ENCODE data around the gene B3GNT8. TPM values are rescaled to one million over a fixed set of nuclear protein-coding genes. Genes with fewer than 3 reads are reported as not detected.
"Not testable (repeated sequence)": the region's sequence is repeated elsewhere in the genome, so short reads cannot be mapped to it uniquely, and the experiment has no call there.

B3GNT8 gene
- total and polyA plus RNA-seq, 5 donors, result 2.0 to 3.6 (median 3.4) TPM

DNA sequence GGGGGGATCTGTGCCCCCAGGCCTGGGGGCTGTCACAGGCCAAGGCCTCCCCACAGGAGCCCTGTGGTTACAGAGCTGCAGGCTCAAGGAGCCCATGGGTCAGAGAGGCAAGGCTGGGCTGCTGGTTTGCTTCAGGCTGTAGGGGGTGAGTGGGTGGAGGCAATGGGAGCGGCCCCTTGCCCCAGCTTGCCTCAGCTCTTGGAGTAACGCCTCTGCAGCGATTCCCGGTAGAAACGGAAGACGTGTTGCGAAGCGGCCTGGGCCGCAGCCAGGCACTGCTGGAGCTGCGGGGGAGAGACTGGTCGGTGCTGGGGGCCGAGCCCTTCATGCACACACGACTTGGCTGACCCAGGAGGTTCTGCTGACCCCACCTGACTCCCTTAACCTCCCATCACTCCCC lies 40.7 kb downstream of the B3GNT8 start:
- WGBS, result 75% methylated on average over 13 of the region's 13 CpGs
- no peak for DNase-seq
- H3K9me3 ChIP-seq (ENCODE audit: control insufficient read depth, low read length), result no peaks in the 10 kb centered on the region
- H3K27me3 ChIP-seq (ENCODE audit: control insufficient read depth, insufficient read depth), result no peaks in the 10 kb centered on the region
- no peaks in the 10 kb centered on the region for H3K4me1 ChIP-seq (ENCODE audit: control insufficient read depth, insufficient read depth, low read length)
- intact Hi-C loops (cut with DNase I), result no loop called here
- ATAC-seq, result peak; percentile 19 to 22
- no peak overlapping the region for H3K4me3 ChIP-seq (ENCODE audit: low read length)
- no peak overlapping the region for H3K27ac ChIP-seq (ENCODE audit: low read length)

DNA sequence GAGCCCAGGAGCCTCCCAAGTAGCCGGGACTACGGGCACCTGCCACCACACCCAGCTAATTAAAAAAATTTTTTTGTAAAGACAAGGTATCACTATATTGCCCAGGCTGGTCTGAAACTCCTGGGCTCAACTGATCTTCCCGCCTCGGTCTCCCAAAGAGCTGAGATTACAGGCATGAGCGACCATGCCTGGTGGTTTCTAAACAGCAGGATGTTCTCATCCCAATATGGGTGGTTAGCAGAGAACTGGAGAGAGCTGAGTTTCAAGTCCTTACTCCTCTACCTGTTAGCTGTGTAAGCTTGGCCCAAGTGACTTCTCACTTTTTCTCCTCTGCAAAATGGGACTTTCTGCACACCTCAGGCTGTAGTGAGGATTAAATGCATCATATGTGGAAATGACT lies 42.8 kb downstream of the B3GNT8 start:
- 91% methylated on average over 5 of the region's 5 CpGs for WGBS
- H3K27ac ChIP-seq (ENCODE audit: low read length), result no peak overlapping the region
- no peak for ATAC-seq

DNA sequence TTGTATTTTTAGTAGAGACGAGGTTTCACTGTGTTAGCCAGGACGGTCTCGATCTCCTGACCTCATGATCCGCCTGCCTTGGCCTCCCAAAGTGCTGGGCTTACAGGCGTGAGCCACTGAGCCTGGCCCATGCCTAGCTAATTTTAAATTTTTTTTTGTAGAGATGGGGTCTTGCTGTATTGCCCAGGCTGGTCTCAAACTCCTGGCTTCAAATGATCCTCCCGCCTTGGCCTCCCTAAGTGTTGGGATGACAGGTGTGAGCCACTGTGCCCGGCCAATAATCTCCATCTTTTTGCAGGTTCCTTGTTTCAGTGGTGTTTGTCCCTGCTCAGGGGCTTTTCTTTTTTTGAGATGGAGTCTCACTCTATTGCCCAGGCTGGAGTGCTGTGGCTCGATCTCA lies 45.6 kb downstream of the B3GNT8 start:
- H3K27ac ChIP-seq (ENCODE audit: low read length); DNase-seq; H3K4me3 ChIP-seq (ENCODE audit: low read length); ATAC-seq; H3K27me3 ChIP-seq (ENCODE audit: control insufficient read depth, insufficient read depth); H3K9me3 ChIP-seq (ENCODE audit: control insufficient read depth, low read length); H3K4me1 ChIP-seq (ENCODE audit: control insufficient read depth, insufficient read depth, low read length); intact Hi-C loops (cut with DNase I): not testable (repeated sequence)
- WGBS, result 96% methylated on average over 8 of the region's 8 CpGs

More for the DNA sequence above, 42.8 kb downstream of the B3GNT8 start:
- intact Hi-C loops (cut with DNase I), result no loop called here
- Histone ChIP-seq H3K4me1 (ENCODE audit: control insufficient read depth, insufficient read depth, low read length) (no peaks in the 10 kb centered on the region), H3K4me3 (ENCODE audit: low read length) (no peak overlapping the region), H3K27me3 (ENCODE audit: control insufficient read depth, insufficient read depth) (no peaks in the 10 kb centered on the region), H3K9me3 (ENCODE audit: control insufficient read depth, low read length) (no peaks in the 10 kb centered on the region)
- DNase-seq, result no peak

DNA sequence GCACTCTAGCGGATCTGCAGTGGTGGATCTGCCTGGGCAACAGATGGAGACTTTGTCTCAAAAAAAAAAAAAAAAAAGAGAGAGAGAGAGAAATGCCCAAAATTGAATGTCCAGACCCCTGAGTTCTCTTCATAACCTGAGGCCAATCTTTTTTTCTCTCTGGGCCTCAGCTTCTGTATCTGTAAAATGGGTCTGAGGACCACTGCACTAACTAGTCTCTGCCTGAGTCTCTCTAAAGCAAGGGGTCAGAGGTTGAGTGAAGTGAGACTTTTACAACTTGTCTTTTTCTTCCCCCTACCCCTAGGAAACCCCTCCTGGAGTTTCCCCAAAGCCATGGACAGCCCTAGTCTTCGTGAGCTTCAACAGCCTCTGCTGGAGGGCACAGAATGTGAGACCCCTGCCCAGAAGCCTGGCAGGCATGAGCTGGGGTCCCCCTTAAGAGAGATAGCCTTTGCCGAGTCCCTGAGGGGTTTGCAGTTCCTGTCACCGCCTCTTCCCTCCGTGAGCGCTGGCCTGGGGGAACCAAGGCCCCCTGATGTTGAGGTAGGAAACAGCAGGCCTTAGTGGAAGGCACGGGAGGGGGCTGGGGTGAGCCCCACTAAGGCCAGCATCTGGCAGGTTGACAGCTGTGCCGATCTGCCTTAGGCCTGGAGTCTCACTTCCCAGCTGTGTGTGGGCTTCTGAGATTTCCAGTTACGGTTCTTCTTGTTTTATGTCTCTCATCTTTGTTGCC lies 49.0 kb downstream of the B3GNT8 start:
- ATAC-seq (no peak), DNase-seq (peak in 1 of 3 donors; percentile 44)
- 46% methylated on average over 9 of the region's 9 CpGs for WGBS
- no peak overlapping the region for H3K4me3 ChIP-seq (ENCODE audit: low read length)
- no peaks in the 10 kb centered on the region for H3K9me3 ChIP-seq (ENCODE audit: control insufficient read depth, low read length)
- no peaks in the 10 kb centered on the region for H3K4me1 ChIP-seq (ENCODE audit: control insufficient read depth, insufficient read depth, low read length)
- H3K27me3 ChIP-seq (ENCODE audit: control insufficient read depth, insufficient read depth), result no peaks in the 10 kb centered on the region
- H3K27ac ChIP-seq (ENCODE audit: low read length), result no peak overlapping the region
- intact Hi-C loops (cut with DNase I), result no loop called here

DNA sequence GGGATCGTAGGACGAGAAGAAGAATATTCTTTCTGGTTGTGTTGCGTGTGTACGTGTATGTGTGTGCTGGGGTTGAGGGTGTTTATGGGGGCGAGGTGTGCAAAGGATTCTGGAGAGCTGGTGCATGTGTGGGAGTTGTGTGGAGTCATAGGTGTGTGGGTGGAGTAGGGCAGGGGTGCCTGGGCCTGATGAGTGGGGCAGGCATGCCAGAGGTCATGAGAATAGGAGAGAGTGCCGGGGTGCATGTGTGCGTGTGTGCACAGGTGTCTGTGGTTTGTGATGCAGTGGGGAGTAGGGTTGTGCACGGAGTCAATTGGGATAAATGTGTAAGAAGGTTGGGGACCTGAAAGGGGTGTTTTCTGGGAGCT lies 50.2 kb downstream of the B3GNT8 start:
- no peaks in the 10 kb centered on the region for H3K27me3 ChIP-seq (ENCODE audit: control insufficient read depth, insufficient read depth)
- no peaks in the 10 kb centered on the region for H3K4me1 ChIP-seq (ENCODE audit: control insufficient read depth, insufficient read depth, low read length)
- DNase-seq (no peak), ATAC-seq (peak; percentile 28 to 32)
- H3K4me3 ChIP-seq (ENCODE audit: low read length), result peak overlapping the region; percentile 51
- no peak overlapping the region for H3K27ac ChIP-seq (ENCODE audit: low read length)
- H3K9me3 ChIP-seq (ENCODE audit: control insufficient read depth, low read length), result no peaks in the 10 kb centered on the region
- WGBS, result 67% methylated on average over 8 of the region's 8 CpGs
- intact Hi-C loops (cut with DNase I), result no loop called here

DNA sequence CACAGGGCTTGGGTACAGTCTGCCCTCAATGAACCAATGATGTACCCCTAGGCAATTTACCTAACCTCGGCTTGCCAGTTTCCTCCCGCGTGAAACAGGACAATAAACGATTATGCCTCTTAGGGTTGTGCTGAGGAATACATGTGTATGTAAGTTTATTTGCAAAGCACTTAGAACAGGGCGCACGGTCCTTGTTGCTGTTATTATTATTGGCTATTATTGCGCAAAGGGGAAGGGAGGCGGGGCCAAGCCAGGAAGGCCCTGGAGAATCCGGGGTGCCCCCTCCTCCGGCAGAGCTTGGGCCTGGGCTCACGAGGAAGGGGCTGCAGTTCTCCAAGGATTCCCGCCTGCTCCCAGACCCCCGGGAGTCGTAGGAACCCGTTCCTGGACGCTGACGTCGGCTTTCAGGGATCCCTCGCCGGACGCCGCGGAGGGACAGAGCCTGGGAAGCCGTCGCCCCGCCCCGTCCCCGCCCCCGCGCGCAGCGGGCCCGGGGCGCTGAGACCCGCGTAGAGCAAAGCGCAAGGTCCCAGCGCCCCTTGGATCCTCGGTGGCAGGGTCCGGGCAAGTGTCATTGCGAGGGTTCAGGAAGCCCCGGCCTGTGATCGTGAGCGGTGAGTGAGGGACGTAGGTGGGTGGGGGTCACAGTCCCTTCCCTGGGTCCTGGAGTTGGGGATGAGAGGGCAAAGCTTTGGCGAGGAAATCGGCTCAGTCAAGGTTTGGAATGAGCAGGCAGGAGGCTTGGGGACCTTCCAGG lies 50.8 kb downstream of the B3GNT8 start, which contains the start of gene TMEM91:
TMEM91 (plus strand) TSS at position 293 of the 757 bp plus-strand sequence. CDS start 1,777 bp downstream, outside the sequence.
- intact Hi-C loops (cut with DNase I), result no loop called here
- H3K4me3 ChIP-seq (ENCODE audit: low read length), result peak within 1 kb of the TSS; percentile 51
- H3K27ac ChIP-seq (ENCODE audit: low read length), result peak within 1 kb of the TSS; percentile 0
- DNase-seq, result peak; percentile 49 to 81 (median 78)
- H3K4me1 ChIP-seq (ENCODE audit: control insufficient read depth, insufficient read depth, low read length), result no peaks in the 10 kb centered on the region
- H3K27me3 ChIP-seq (ENCODE audit: control insufficient read depth, insufficient read depth), result no peaks in the 10 kb centered on the region
- peak; percentile 60 to 66 for ATAC-seq
- 3% methylated on average over 47 of the region's 47 CpGs for WGBS
- H3K9me3 ChIP-seq (ENCODE audit: control insufficient read depth, low read length), result no peaks in the 10 kb centered on the region

Other genes starting within 250 kb of the B3GNT8 start
- 1 to 10 TPM; 1.1 to 1.7 (median 1.2) TPM for gene CYP2S1, start 234.2 kb downstream of the B3GNT8 start, total RNA-seq
- 0.14 TPM for gene CYP2S1, start 234.2 kb downstream of the B3GNT8 start, polyA plus RNA-seq
- 10 to 100 TPM; 30.2 to 43.6 (median 38.5) TPM for gene AXL, start 208.2 kb downstream of the B3GNT8 start, total RNA-seq
- gene AXL, start 208.2 kb downstream of the B3GNT8 start, polyA plus RNA-seq, result 12.3 TPM
- 100 to 1,000 TPM; 134 to 152 (median 141) TPM for gene HNRNPUL1, start 163.0 kb downstream of the B3GNT8 start, total RNA-seq
- gene HNRNPUL1, start 163.0 kb downstream of the B3GNT8 start, polyA plus RNA-seq, result 89.4 TPM
- gene CCDC97, start 117.2 kb downstream of the B3GNT8 start, total RNA-seq, result 10 to 100 TPM; 17.9 to 22.2 (median 18.9) TPM
- 12.2 TPM for gene CCDC97, start 117.2 kb downstream of the B3GNT8 start, polyA plus RNA-seq
- gene TGFB1, start 73.5 kb downstream of the B3GNT8 start, total RNA-seq, result 10 to 100 TPM; 27.0 to 39.3 (median 33.3) TPM
- 23.9 TPM for gene TGFB1, start 73.5 kb downstream of the B3GNT8 start, polyA plus RNA-seq
- gene B9D2, start 63.2 kb downstream of the B3GNT8 start, total RNA-seq, result 1 to 10 TPM; 3.3 to 3.8 (median 3.5) TPM
- gene B9D2, start 63.2 kb downstream of the B3GNT8 start, polyA plus RNA-seq, result 5.1 TPM
- gene TMEM91, start 50.8 kb downstream of the B3GNT8 start, total RNA-seq, result 1 to 10 TPM; 4.6 to 6.7 (median 5.8) TPM
- gene TMEM91, start 50.8 kb downstream of the B3GNT8 start, polyA plus RNA-seq, result 8.5 TPM
- 10 to 100 TPM in 2 of 4 donors, 1 to 10 TPM in 2; 8.6 to 12.6 (median 10.8) TPM for gene EXOSC5, start 30.0 kb downstream of the B3GNT8 start, total RNA-seq
- 12.2 TPM for gene EXOSC5, start 30.0 kb downstream of the B3GNT8 start, polyA plus RNA-seq
- gene BCKDHA, start 29.6 kb downstream of the B3GNT8 start, total RNA-seq, result 10 to 100 TPM; 21.0 to 36.1 (median 33.0) TPM
- gene BCKDHA, start 29.6 kb downstream of the B3GNT8 start, polyA plus RNA-seq, result 50.4 TPM
- gene DMAC2, start 12.5 kb upstream of the B3GNT8 start, total RNA-seq, result 10 to 100 TPM; 52.6 to 86.8 (median 77.5) TPM
- gene DMAC2, start 12.5 kb upstream of the B3GNT8 start, polyA plus RNA-seq, result 84.9 TPM
- gene ERICH4, start 15.8 kb upstream of the B3GNT8 start, total RNA-seq, result not detected
- not detected for gene ERICH4, start 15.8 kb upstream of the B3GNT8 start, polyA plus RNA-seq
- gene CEACAM21, start 148.8 kb upstream of the B3GNT8 start, total RNA-seq, result 1 to 10 TPM in 2 of 4 donors, under 1 TPM in 2; 0.65 to 1.6 (median 1.2) TPM
- gene CEACAM21, start 148.8 kb upstream of the B3GNT8 start, polyA plus RNA-seq, result 0.36 TPM
- under 1 TPM; 0.25 to 0.62 (median 0.32) TPM for gene CEACAM4, start 199.7 kb upstream of the B3GNT8 start, total RNA-seq
- gene CEACAM4, start 199.7 kb upstream of the B3GNT8 start, polyA plus RNA-seq, result 0.16 TPM

All from right cardiac atrium (tissue), 5 donors.